Stimulated activated CD4-positive, alpha-beta T cell treated with anti-CD3 and anti-CD28 coated beads, Interleukin-1b, Interleukin-23, amount 100 ng/mL, for 48 hours (primary cell): ENCODE data around the gene GMDS.

ENCODE experiments used
- DNase-seq: peaks from one replicate; pipeline ENCODE4 v3.0.0-alpha.2; 2020

GMDS gene

GRCh38 chr6:1878330-1878729 is 367.1 kb downstream of the GMDS start:
- DNase-seq = no peak

- no peak for DNase-seq
Measured at GRCh38 chr6:1873781-1874180, 371.6 kb downstream of the GMDS start.

- no peak for DNase-seq
Measured at GRCh38 chr6:1872649-1873131, 372.7 kb downstream of the GMDS start.

GRCh38 chr6:1871724-1872315 is 373.6 kb downstream of the GMDS start:
- no peak for DNase-seq

- no peak for DNase-seq
Measured at GRCh38 chr6:1870932-1871331, 374.5 kb downstream of the GMDS start.

- no peak for DNase-seq
Measured at GRCh38 chr6:1870251-1870650, 375.2 kb downstream of the GMDS start.

GRCh38 chr6:1869769-1870168 is 375.6 kb downstream of the GMDS start:
- no peak for DNase-seq

- no peak for DNase-seq
Measured at GRCh38 chr6:1869308-1869707, 376.1 kb downstream of the GMDS start.

GRCh38 chr6:1868561-1869261 is 376.7 kb downstream of the GMDS start:
- DNase-seq = no peak

GRCh38 chr6:1867197-1867596 is 378.2 kb downstream of the GMDS start:
- no peak for DNase-seq

- no peak for DNase-seq
Measured at GRCh38 chr6:1865585-1865984, 379.8 kb downstream of the GMDS start.

- no peak for DNase-seq
Measured at GRCh38 chr6:1864496-1864895, 380.9 kb downstream of the GMDS start.

- DNase-seq = no peak
Measured at GRCh38 chr6:1862411-1862810, 383.0 kb downstream of the GMDS start.

GRCh38 chr6:1860756-1861348 is 384.6 kb downstream of the GMDS start:
- no peak for DNase-seq

GRCh38 chr6:1858859-1859258 is 386.5 kb downstream of the GMDS start:
- DNase-seq = no peak

GRCh38 chr6:1858196-1858595 is 387.2 kb downstream of the GMDS start:
- DNase-seq = no peak

- no peak for DNase-seq
Measured at GRCh38 chr6:1856381-1856780, 389.0 kb downstream of the GMDS start.

GRCh38 chr6:1855890-1856289 is 389.5 kb downstream of the GMDS start:
- no peak for DNase-seq

- DNase-seq = no peak
Measured at GRCh38 chr6:1854296-1854695, 391.1 kb downstream of the GMDS start.

GRCh38 chr6:1853761-1854160 is 391.6 kb downstream of the GMDS start:
- no peak for DNase-seq

- DNase-seq = no peak
Measured at GRCh38 chr6:1851681-1852456, 393.5 kb downstream of the GMDS start.

GRCh38 chr6:1850840-1851157 is 394.6 kb downstream of the GMDS start:
- no peak for DNase-seq

- no peak for DNase-seq
Measured at GRCh38 chr6:1850121-1850839, 395.1 kb downstream of the GMDS start.
